HG02588 (cell line): Measurements from ENCODE around the gene ROS1.

Source experiments
- ATAC-seq: cut with Tn5 transposase; IDR thresholded peaks from one replicate; pipeline ENCODE4 v1.9.1; 2021; ENCODE audit warnings: mild to moderate bottlenecking, moderate library complexity; ENCODE audit not compliant: unreplicated experiment

Gene ROS1

GRCh38 chr6:117441824-117442264, 16.1 kb upstream of the ROS1 start:
- ATAC-seq, result no peak

- no peak for ATAC-seq
These were observed 15.2 kb upstream of the ROS1 start for GRCh38 chr6:117440706-117441525.

- no peak for ATAC-seq
These were observed 6.5 kb upstream of the ROS1 start for GRCh38 chr6:117432273-117432672.

- ATAC-seq, result no peak
These were observed 2.0 kb downstream of the ROS1 start for GRCh38 chr6:117423754-117424153.

- no peak for ATAC-seq
These were observed 7.4 kb downstream of the ROS1 start for GRCh38 chr6:117418320-117418719.

GRCh38 chr6:117417851-117418250, 7.9 kb downstream of the ROS1 start:
- ATAC-seq, result no peak

- ATAC-seq, result no peak
These were observed 11.0 kb downstream of the ROS1 start for GRCh38 chr6:117414770-117415169.

- no peak for ATAC-seq
These were observed 14.3 kb downstream of the ROS1 start for GRCh38 chr6:117411474-117411873.

GRCh38 chr6:117409863-117410262, 15.9 kb downstream of the ROS1 start:
- ATAC-seq, result no peak

- no peak for ATAC-seq
These were observed 16.3 kb downstream of the ROS1 start for GRCh38 chr6:117409420-117409819.

- ATAC-seq, result no peak
These were observed 21.2 kb downstream of the ROS1 start for GRCh38 chr6:117404548-117404947.

GRCh38 chr6:117401799-117402198, 23.9 kb downstream of the ROS1 start:
- ATAC-seq, result no peak

- no peak for ATAC-seq
These were observed 25.8 kb downstream of the ROS1 start for GRCh38 chr6:117399924-117400323.

GRCh38 chr6:117399126-117399525, 26.6 kb downstream of the ROS1 start:
- no peak for ATAC-seq

GRCh38 chr6:117397536-117398227, 28.1 kb downstream of the ROS1 start:
- ATAC-seq, result no peak

GRCh38 chr6:117396228-117396627, 29.5 kb downstream of the ROS1 start:
- no peak for ATAC-seq

- no peak for ATAC-seq
These were observed 30.6 kb downstream of the ROS1 start for GRCh38 chr6:117395164-117395563.

GRCh38 chr6:117393045-117393444, 32.7 kb downstream of the ROS1 start:
- ATAC-seq, result no peak

GRCh38 chr6:117391874-117392583, 33.7 kb downstream of the ROS1 start:
- no peak for ATAC-seq

- ATAC-seq, result no peak
These were observed 36.3 kb downstream of the ROS1 start for GRCh38 chr6:117389227-117390057.
